SK-N-SH (cell line): ENCODE data around the gene CFAP299. TPM values are rescaled to one million over a fixed set of nuclear protein-coding genes. Genes with fewer than 3 reads are reported as not detected.

Source experiments
- CTCF ChIA-PET: fragments of 300-600, 350-600 bp; formaldehyde crosslinking; extraction: SDS; loops from one replicate; lab custom pipeline; 2021; lab: Yijun Ruan, JAX
- POLR2A ChIA-PET: fragments of 350-600 bp; sonication (Branson Sonifier 250); formaldehyde crosslinking; extraction: SDS; loops from one replicate; lab custom pipeline; 2020; ENCODE audit warnings: antibody characterized with exemption, inconsistent platforms; lab: Yijun Ruan, JAX
- DNase-seq: peaks from one replicate; pipeline ENCODE4 v3.0.0; 2012
- H2AFZ ChIP-seq: fragments of 200-600 bp; sonication (generic); 2 replicates; pipeline ENCODE4 v1.8.1; 2016; ENCODE audit warnings: antibody characterized with exemption, mild to moderate bottlenecking, low read depth
- H3F3A ChIP-seq: fragments of 200-600 bp; sonication (generic); replicated peaks from 2 replicates; pipeline ENCODE3; 2016; ENCODE audit warnings: antibody characterized with exemption, mild to moderate bottlenecking; ENCODE audit not compliant: insufficient read depth
- H3K27ac ChIP-seq, 2 experiments: fragments of 200-500 bp in 1 of 2; fragments of 200-600 bp in 1 of 2; sonication (Bioruptor generic) in 1 of 2; sonication (generic), shearing (Covaris generic) in 1 of 2; 2 replicates each; pipeline versions ENCODE4 v1.5.1 to v1.6.1; 2014 to 2016; ENCODE audit warnings: low read depth in 2 of 2, inconsistent platforms in 1 of 2, low read length in 1 of 2, mild to moderate bottlenecking in 1 of 2, mixed read lengths in 1 of 2
- H3K27me3 ChIP-seq: fragments of 200-600 bp; sonication (generic), shearing (Covaris generic); 2 replicates; pipeline ENCODE4 v1.6.1; 2016; ENCODE audit warnings: mixed run types; ENCODE audit not compliant: insufficient read depth
- H3K36me3 ChIP-seq, 2 experiments: fragments of 200-500 bp in 1 of 2; fragments of 200-600 bp in 1 of 2; sonication (Bioruptor generic) in 1 of 2; sonication (generic) in 1 of 2; replicated peaks in 1 of 2; 2 replicates each; pipeline versions ENCODE3 to v1.5.1; 2014 to 2016; ENCODE audit warnings: low read length in 1 of 2, mild to moderate bottlenecking in 1 of 2; ENCODE audit not compliant: insufficient read depth in 2 of 2, control insufficient read depth in 1 of 2
- H3K4me1 ChIP-seq, 2 experiments: fragments of 200-500 bp in 1 of 2; fragments of 200-600 bp in 1 of 2; sonication (Bioruptor generic) in 1 of 2; sonication (generic), shearing (Covaris generic) in 1 of 2; 2 replicates each; pipeline versions ENCODE4 v1.5.1 to v1.6.1; 2014 to 2016; ENCODE audit warnings: low read depth in 1 of 2, low read length in 1 of 2, mixed run types in 1 of 2; ENCODE audit not compliant: insufficient read depth in 2 of 2, control insufficient read depth in 1 of 2
- H3K4me2 ChIP-seq: fragments of 200-600 bp; sonication (generic), shearing (Covaris generic); 2 replicates; pipeline ENCODE4 v1.6.1; 2017; ENCODE audit warnings: mixed run types
- H3K4me3 ChIP-seq, 2 experiments: fragments of 200-500 bp in 1 of 2; fragments of 200-600 bp in 1 of 2; sonication (Bioruptor generic) in 1 of 2; sonication (generic), shearing (Covaris generic) in 1 of 2; 2 replicates each; pipeline versions ENCODE4 v1.5.1 to v1.8.1; 2014 to 2016; ENCODE audit warnings: low read depth in 2 of 2, inconsistent platforms in 1 of 2, low read length in 1 of 2, mild to moderate bottlenecking in 1 of 2, mixed read lengths in 1 of 2, moderate library complexity in 1 of 2
- H3K79me2 ChIP-seq: fragments of 200-600 bp; sonication (generic); 2 replicates; pipeline ENCODE4 v1.8.1; 2017; ENCODE audit warnings: mild to moderate bottlenecking; ENCODE audit not compliant: insufficient read depth
- H3K9ac ChIP-seq: fragments of 200-600 bp; sonication (generic); 2 replicates; pipeline ENCODE4 v1.6.1; 2017; ENCODE audit warnings: mixed run types
- H3K9me2 ChIP-seq: fragments of 200-600 bp; sonication (generic); 2 replicates; pipeline ENCODE4 v1.6.1; 2017; ENCODE audit warnings: mixed run types
- H3K9me3 ChIP-seq: fragments of 200-600 bp; sonication (generic); 2 replicates; pipeline ENCODE4 v1.6.1; 2017; ENCODE audit warnings: mixed run types, mild to moderate bottlenecking, moderate library complexity
- H4K20me1 ChIP-seq: fragments of 200-600 bp; sonication (generic); 2 replicates; pipeline ENCODE4 v1.6.1; 2017; ENCODE audit warnings: mild to moderate bottlenecking, mixed run types; ENCODE audit not compliant: insufficient read depth
- CHD2 ChIP-seq: fragments of 150-350 bp; IDR thresholded peaks from 2 replicates; pipeline ENCODE4 v1.6.1; 2018; ENCODE audit warnings: low read length; ENCODE audit not compliant: partially characterized antibody
- ELF1 ChIP-seq: IDR thresholded peaks from 2 replicates; pipeline ENCODE4 v1.4.0; 2012
- FOSL2 ChIP-seq: IDR thresholded peaks from 2 replicates; pipeline ENCODE4 v1.4.0; 2012; ENCODE audit warnings: low read depth, mild to moderate bottlenecking, moderate library complexity, borderline replicate concordance
- FOXM1 ChIP-seq: IDR thresholded peaks from 2 replicates; pipeline ENCODE4 v1.4.0; 2012; ENCODE audit warnings: low read depth, mild to moderate bottlenecking
- IRF3 ChIP-seq: fragments of 150-350 bp; IDR thresholded peaks from 2 replicates; pipeline ENCODE4 v1.6.1; 2016; ENCODE audit warnings: mild to moderate bottlenecking, low read depth, low read length
- MXI1 ChIP-seq: IDR thresholded peaks from 2 replicates; pipeline ENCODE4 v1.6.1; 2012; ENCODE audit warnings: mild to moderate bottlenecking, low read depth, low read length, improper control_type of control experiment
- POLR2AphosphoS5 ChIP-seq: IDR thresholded peaks from 2 replicates; pipeline ENCODE4 v1.6.1; 2012; ENCODE audit warnings: low read depth, low read length
- RAD21 ChIP-seq: IDR thresholded peaks from 2 replicates; pipeline ENCODE4 v1.6.1; 2012; ENCODE audit warnings: mild to moderate bottlenecking, low read length
- RCOR1 ChIP-seq: fragments of 150-350 bp; IDR thresholded peaks from 2 replicates; pipeline ENCODE4 v1.6.1; 2017; ENCODE audit warnings: antibody characterized with exemption, low read length
- RFX5 ChIP-seq: IDR thresholded peaks from 2 replicates; pipeline ENCODE4 v1.6.1; 2012; ENCODE audit warnings: mild to moderate bottlenecking, improper control_type of control experiment, low read length
- SIN3A ChIP-seq: IDR thresholded peaks from 2 replicates; pipeline ENCODE4 v1.6.1; 2012; ENCODE audit warnings: low read depth, mild to moderate bottlenecking, low read length, moderate library complexity, borderline replicate concordance
- SMC3 ChIP-seq: IDR thresholded peaks from 2 replicates; pipeline ENCODE4 v1.6.1; 2012; ENCODE audit warnings: low read depth, low read length, improper control_type of control experiment
- TAF1 ChIP-seq: IDR thresholded peaks from 2 replicates; pipeline ENCODE4 v1.6.1; 2012; ENCODE audit warnings: low read depth, mild to moderate bottlenecking, low read length, moderate library complexity, borderline replicate concordance
- TCF12 ChIP-seq: IDR thresholded peaks from 2 replicates; pipeline ENCODE4 v1.4.0; 2012
- TEAD4 ChIP-seq: IDR thresholded peaks from 2 replicates; pipeline ENCODE4 v1.4.0; 2012; ENCODE audit warnings: mild to moderate bottlenecking, borderline replicate concordance; ENCODE audit not compliant: insufficient read depth
- ZBTB33 ChIP-seq: IDR thresholded peaks from 2 replicates; pipeline ENCODE4 v1.4.0; 2012; ENCODE audit warnings: low read depth, borderline replicate concordance
- WGBS: methylation state at CpG from one replicate; pipeline ENCODE4 v1.1.6; 2017; ENCODE audit warnings: low lambda C conversion rate; 5-methylcytosine and 5-hydroxymethylcytosine counted together
- polyA plus RNA-seq, 3 experiments: library from polyadenylated mRNA; depleted of rRNA; stranded (reverse); fragments of >200 nt; gene quantifications; 2 replicates each; pipeline ENCODE4 v1.2.3, GENCODE V29; 2012
- TF ChIP-seq, protein P1 (sequence below): IDR thresholded peaks from 2 replicates; pipeline ENCODE4 v1.6.1; 2012; ENCODE audit warnings: mild to moderate bottlenecking, low read depth, low read length, moderate library complexity

CFAP299 gene
- polyA plus RNA-seq, 1 of the 3 experiments (the other 2 are of a cell fraction): 1.2 TPM

DNA sequence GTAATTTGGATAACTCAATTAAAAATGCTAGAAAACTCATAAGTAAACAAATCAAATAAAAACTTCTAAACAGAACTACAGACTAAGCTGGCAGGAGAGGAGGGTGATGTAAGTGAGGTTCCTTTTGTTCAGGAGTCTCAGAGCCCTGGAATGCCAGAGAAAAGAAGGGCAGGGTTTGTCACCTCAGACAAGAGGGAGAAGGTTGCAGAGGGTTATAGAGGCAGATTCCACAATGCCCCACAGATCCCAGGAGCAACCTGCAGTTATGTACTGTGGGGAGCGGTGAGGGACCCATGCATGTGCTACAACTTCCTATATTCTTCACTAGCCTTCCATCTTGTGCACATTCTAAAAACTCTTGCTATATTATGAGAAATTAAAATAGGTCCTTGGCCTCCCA is 129.7 kb downstream of the CFAP299 start:
- no peaks in the 10 kb centered on the region for H3K79me2 ChIP-seq
- no peaks in the 10 kb centered on the region for H3K27me3 ChIP-seq
- POLR2A ChIA-PET: no interaction called here
- 67% methylated on average over 1 of the region's 1 CpG for WGBS
- no peaks in the 10 kb centered on the region for H3K36me3 ChIP-seq
- CTCF ChIA-PET: no interaction called here
- no peak overlapping the region for H3K9ac ChIP-seq
- H3K4me2 ChIP-seq: no peak overlapping the region
- no peak overlapping the region for H2AFZ ChIP-seq
- no peaks in the 10 kb centered on the region for H3F3A ChIP-seq
- H3K27ac ChIP-seq: no peak overlapping the region
- no peak for DNase-seq
- no peaks in the 10 kb centered on the region for H3K4me1 ChIP-seq
- H3K9me2 ChIP-seq: no peaks in the 10 kb centered on the region
- no peaks in the 10 kb centered on the region for H4K20me1 ChIP-seq
- no peak overlapping the region for H3K4me3 ChIP-seq
- H3K9me3 ChIP-seq: no peaks in the 10 kb centered on the region
- TF ChIP-seq, protein P1, sequence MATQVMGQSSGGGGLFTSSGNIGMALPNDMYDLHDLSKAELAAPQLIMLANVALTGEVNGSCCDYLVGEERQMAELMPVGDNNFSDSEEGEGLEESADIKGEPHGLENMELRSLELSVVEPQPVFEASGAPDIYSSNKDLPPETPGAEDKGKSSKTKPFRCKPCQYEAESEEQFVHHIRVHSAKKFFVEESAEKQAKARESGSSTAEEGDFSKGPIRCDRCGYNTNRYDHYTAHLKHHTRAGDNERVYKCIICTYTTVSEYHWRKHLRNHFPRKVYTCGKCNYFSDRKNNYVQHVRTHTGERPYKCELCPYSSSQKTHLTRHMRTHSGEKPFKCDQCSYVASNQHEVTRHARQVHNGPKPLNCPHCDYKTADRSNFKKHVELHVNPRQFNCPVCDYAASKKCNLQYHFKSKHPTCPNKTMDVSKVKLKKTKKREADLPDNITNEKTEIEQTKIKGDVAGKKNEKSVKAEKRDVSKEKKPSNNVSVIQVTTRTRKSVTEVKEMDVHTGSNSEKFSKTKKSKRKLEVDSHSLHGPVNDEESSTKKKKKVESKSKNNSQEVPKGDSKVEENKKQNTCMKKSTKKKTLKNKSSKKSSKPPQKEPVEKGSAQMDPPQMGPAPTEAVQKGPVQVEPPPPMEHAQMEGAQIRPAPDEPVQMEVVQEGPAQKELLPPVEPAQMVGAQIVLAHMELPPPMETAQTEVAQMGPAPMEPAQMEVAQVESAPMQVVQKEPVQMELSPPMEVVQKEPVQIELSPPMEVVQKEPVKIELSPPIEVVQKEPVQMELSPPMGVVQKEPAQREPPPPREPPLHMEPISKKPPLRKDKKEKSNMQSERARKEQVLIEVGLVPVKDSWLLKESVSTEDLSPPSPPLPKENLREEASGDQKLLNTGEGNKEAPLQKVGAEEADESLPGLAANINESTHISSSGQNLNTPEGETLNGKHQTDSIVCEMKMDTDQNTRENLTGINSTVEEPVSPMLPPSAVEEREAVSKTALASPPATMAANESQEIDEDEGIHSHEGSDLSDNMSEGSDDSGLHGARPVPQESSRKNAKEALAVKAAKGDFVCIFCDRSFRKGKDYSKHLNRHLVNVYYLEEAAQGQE: no peak
- TF ChIP-seq FOSL2: no peak
- TF ChIP-seq MXI1: no peak
- TF ChIP-seq POLR2AphosphoS5: no peak
- TF ChIP-seq TEAD4: no peak
- TF ChIP-seq SIN3A: no peak
- no peak for TF ChIP-seq TAF1
- TF ChIP-seq RFX5: no peak
- TF ChIP-seq ELF1: no peak
- no peak for TF ChIP-seq ZBTB33
- TF ChIP-seq RCOR1: no peak
- no peak for TF ChIP-seq RAD21
- no peak for TF ChIP-seq TCF12
- TF ChIP-seq FOXM1: no peak
- TF ChIP-seq SMC3: no peak
- TF ChIP-seq CHD2: no peak
- TF ChIP-seq IRF3: no peak
- TF ChIP-seq, all 33 proteins: peak for 0
